H9 (cell line): ENCODE data around the gene COMT. TPM values are rescaled to one million over a fixed set of nuclear protein-coding genes. Genes with fewer than 3 reads are reported as not detected.

ENCODE experiments used
- DNase-seq: peaks from one replicate; pipeline ENCODE4 v3.0.0-alpha.2; 2017
- H2AFZ ChIP-seq: one replicate; pipeline ENCODE4 v1.6.1; 2013; ENCODE audit warnings: mild to moderate bottlenecking, low read length, control low read depth, moderate library complexity
- H2AK5ac ChIP-seq: 2 replicates; pipeline ENCODE4 v1.6.1; 2013; ENCODE audit warnings: low read length, control low read depth, mixed read lengths; ENCODE audit not compliant: insufficient read length
- H2BK120ac ChIP-seq: one replicate; pipeline ENCODE4 v1.6.1; 2013; ENCODE audit warnings: low read depth, mild to moderate bottlenecking, low read length, control low read depth, inconsistent platforms; ENCODE audit not compliant: poor library complexity, severe bottlenecking
- H2BK12ac ChIP-seq: 2 replicates; pipeline ENCODE4 v1.6.1; 2013; ENCODE audit warnings: low read length, control low read depth, mixed read lengths, low read depth; ENCODE audit not compliant: insufficient read length
- H2BK15ac ChIP-seq: 2 replicates; pipeline ENCODE4 v1.6.1; 2013; ENCODE audit warnings: low read depth, low read length, control low read depth
- H2BK20ac ChIP-seq: one replicate; pipeline ENCODE4 v1.6.1; 2013; ENCODE audit warnings: low read depth, mild to moderate bottlenecking, low read length, control low read depth, inconsistent platforms; ENCODE audit not compliant: poor library complexity, severe bottlenecking
- H2BK5ac ChIP-seq: 2 replicates; pipeline ENCODE4 v1.6.1; 2013; ENCODE audit warnings: low read length, control low read depth, mixed read lengths; ENCODE audit not compliant: insufficient read length
- H3K14ac ChIP-seq: 2 replicates; pipeline ENCODE4 v1.6.1; 2013; ENCODE audit warnings: low read length, control low read depth; ENCODE audit not compliant: insufficient read depth
- H3K18ac ChIP-seq: 2 replicates; pipeline ENCODE4 v1.6.1; 2013; ENCODE audit warnings: low read depth, mild to moderate bottlenecking, mixed read lengths, low read length, control low read depth; ENCODE audit not compliant: insufficient read length
- H3K23ac ChIP-seq: 2 replicates; pipeline ENCODE4 v1.6.1; 2013; ENCODE audit warnings: low read length, control low read depth, mixed read lengths, low read depth; ENCODE audit not compliant: insufficient read length
- H3K23me2 ChIP-seq: 2 replicates; pipeline ENCODE4 v1.6.1; 2013; ENCODE audit warnings: low read depth, mild to moderate bottlenecking, mixed read lengths, low read length, control low read depth; ENCODE audit not compliant: insufficient read length, poor library complexity, severe bottlenecking
- H3K27ac ChIP-seq: 2 replicates; pipeline ENCODE4 v1.5.1; 2013; ENCODE audit warnings: low read length, control low read depth, mixed read lengths, low read depth; ENCODE audit not compliant: insufficient read length
- H3K27me3 ChIP-seq: 2 replicates; pipeline ENCODE4 v1.6.1; 2013; ENCODE audit warnings: low read length, control low read depth, inconsistent platforms; ENCODE audit not compliant: insufficient read depth
- H3K4ac ChIP-seq: 2 replicates; pipeline ENCODE4 v1.6.1; 2013; ENCODE audit warnings: low read depth, mild to moderate bottlenecking, control low read depth, inconsistent platforms, low read length, moderate library complexity
- H3K4me1 ChIP-seq: 2 replicates; pipeline ENCODE4 v1.6.1; 2013; ENCODE audit warnings: low read length, control low read depth, inconsistent platforms; ENCODE audit not compliant: insufficient read depth
- H3K4me2 ChIP-seq: 2 replicates; pipeline ENCODE4 v1.6.1; 2013; ENCODE audit warnings: low read length, control low read depth, mixed read lengths; ENCODE audit not compliant: insufficient read length, insufficient read depth
- H3K56ac ChIP-seq: 2 replicates; pipeline ENCODE4 v1.6.1; 2013; ENCODE audit warnings: low read depth, mild to moderate bottlenecking, mixed read lengths, low read length, control low read depth; ENCODE audit not compliant: insufficient read length
- H3K79me1 ChIP-seq: 2 replicates; pipeline ENCODE4 v1.6.1; 2013; ENCODE audit warnings: low read depth, mild to moderate bottlenecking, moderate library complexity, low read length, control low read depth, inconsistent platforms; ENCODE audit not compliant: insufficient read depth, poor library complexity, severe bottlenecking
- H3K79me2 ChIP-seq: 2 replicates; pipeline ENCODE4 v1.6.1; 2013; ENCODE audit warnings: low read length, control low read depth, inconsistent platforms; ENCODE audit not compliant: insufficient read depth
- H3K9ac ChIP-seq: 2 replicates; pipeline ENCODE4 v1.6.1; 2013; ENCODE audit warnings: low read length, control low read depth, mixed read lengths; ENCODE audit not compliant: insufficient read length; ENCODE audit errors: extremely low read depth
- H3K9me3 ChIP-seq: one replicate; pipeline ENCODE4 v1.6.1; 2013; ENCODE audit warnings: low read depth, low read length, inconsistent platforms; ENCODE audit not compliant: control insufficient read depth
- H3T11ph ChIP-seq: one replicate; pipeline ENCODE4 v1.6.1; 2013; ENCODE audit warnings: mild to moderate bottlenecking, low read length, control low read depth, inconsistent platforms
- H4K20me1 ChIP-seq: one replicate; pipeline ENCODE4 v1.6.1; 2013; ENCODE audit not compliant: control insufficient read depth, insufficient read length, insufficient read depth
- H4K5ac ChIP-seq: 2 replicates; pipeline ENCODE4 v1.6.1; 2013; ENCODE audit warnings: low read depth, mild to moderate bottlenecking, mixed read lengths, low read length, control low read depth; ENCODE audit not compliant: insufficient read length
- H4K8ac ChIP-seq: replicated peaks from 2 replicates; pipeline ENCODE4 v1.6.1; 2013; ENCODE audit warnings: low read length, control low read depth, mixed read lengths, low read depth; ENCODE audit not compliant: insufficient read length
- H4K91ac ChIP-seq: 2 replicates; pipeline ENCODE4 v1.6.1; 2013; ENCODE audit warnings: low read depth, mild to moderate bottlenecking, moderate library complexity, mixed read lengths, low read length, control low read depth; ENCODE audit not compliant: insufficient read length
- H3K27ac Mint-ChIP-seq, 3 experiments: 2 replicates in 2 of 3; 3 replicates in 1 of 3; pipeline ENCODE4 v1.8.0; 2020 to 2021; ENCODE audit warnings: mixed read lengths in 3 of 3, mild to moderate bottlenecking in 1 of 3, moderate library complexity in 1 of 3
- H3K27me3 Mint-ChIP-seq: 2 replicates; pipeline ENCODE4 v1.8.0; 2021; ENCODE audit warnings: low read depth, mild to moderate bottlenecking, moderate library complexity, mixed read lengths
- H3K36me3 Mint-ChIP-seq, 3 experiments: 2 replicates in 2 of 3; 3 replicates in 1 of 3; pipeline ENCODE4 v1.8.0; 2020 to 2021; ENCODE audit warnings: low read depth in 3 of 3, mixed read lengths in 3 of 3; ENCODE audit not compliant: insufficient read depth in 1 of 3
- H3K4me1 Mint-ChIP-seq, 2 experiments: 2 replicates each; pipeline ENCODE4 v1.8.0; 2020; ENCODE audit warnings: mixed read lengths in 2 of 2
- H3K4me3 Mint-ChIP-seq, 2 experiments: 2 replicates in 1 of 2; 3 replicates in 1 of 2; pipeline ENCODE4 v1.8.0; 2020 to 2021; ENCODE audit warnings: mild to moderate bottlenecking in 2 of 2, mixed read lengths in 2 of 2, moderate library complexity in 1 of 2
- H3K9me3 Mint-ChIP-seq, 2 experiments: 2 replicates in 1 of 2; 3 replicates in 1 of 2; pipeline ENCODE4 v1.8.0; 2020; ENCODE audit warnings: mild to moderate bottlenecking in 2 of 2, mixed read lengths in 2 of 2, moderate library complexity in 1 of 2
- CTCF ChIP-seq: fragments of 200-600 bp; sonication (generic); conservative IDR thresholded peaks from 3 replicates; pipeline ENCODE4 v1.8.0; 2021; ENCODE audit warnings: antibody characterized with exemption, mild to moderate bottlenecking
- WGBS: extraction: QIAGEN DNeasy Blood & Tissue Kit; methylation state at CpG from one replicate; pipeline ENCODE4 v1.1.7; 2013; ENCODE audit warnings: missing lambda C conversion rate, low lambda C conversion rate, mixed read lengths; ENCODE audit not compliant: insufficient read length; ENCODE audit errors: extremely low coverage; 5-methylcytosine and 5-hydroxymethylcytosine counted together
- long read RNA-seq: library from polyadenylated mRNA; unstranded; transcript quantifications from one replicate; pipeline ENCODE4 v2.0.0, GENCODE V29; 2020
- total RNA-seq: library from RNA; stranded (reverse); gene quantifications from 2 replicates; pipeline ENCODE4 v1.2.1, GENCODE V29; 2021

COMT gene
- total RNA-seq, result 42.2 and 43.3 TPM in 2 replicates
- long read RNA-seq, transcript COMT-202 (6 exons, 2,437 nt), result major isoform, 192 of 225 reads
- long read RNA-seq, transcript COMT-209 (4 exons, 1,035 nt), result minor isoform, 11 of 225 reads
- long read RNA-seq, partial matches to known transcripts, result 9 of 225 reads
- long read RNA-seq, other reads (novel, unspliced or antisense), result 10 of 225 reads

DNA sequence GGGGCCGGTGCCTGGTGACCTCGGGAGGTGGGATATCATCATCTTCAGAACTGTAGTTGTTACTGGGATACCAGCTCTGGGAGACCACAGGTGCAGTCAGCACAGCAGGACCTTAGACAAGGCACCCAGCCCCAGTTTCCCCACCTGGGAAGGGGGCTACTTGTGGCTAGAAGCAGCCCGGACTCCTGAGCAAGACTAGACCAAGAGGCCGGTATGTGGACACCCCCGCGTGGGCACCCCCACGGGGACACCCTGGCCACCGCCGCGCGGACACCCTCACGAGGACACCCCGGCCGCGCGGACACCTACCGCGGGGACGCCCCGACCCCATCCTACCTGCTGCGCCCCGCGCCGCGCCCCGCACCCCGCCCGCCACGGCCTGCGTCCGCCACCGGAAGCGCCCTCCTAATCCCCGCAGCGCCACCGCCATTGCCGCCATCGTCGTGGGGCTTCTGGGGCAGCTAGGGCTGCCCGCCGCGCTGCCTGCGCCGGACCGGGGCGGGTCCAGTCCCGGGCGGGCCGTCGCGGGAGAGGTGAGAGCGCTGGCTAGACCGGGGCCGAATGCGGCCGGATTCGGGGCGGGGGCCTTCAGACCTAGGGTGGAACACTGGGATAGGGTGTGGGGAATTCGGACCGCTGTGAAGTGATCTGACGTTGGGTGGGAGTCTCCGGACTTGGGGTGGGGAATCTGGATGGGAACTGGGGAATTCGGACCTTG is at the start of gene COMT, which contains the start of gene TXNRD2:
COMT (plus strand) TSS at position 408 of the 718 bp plus-strand sequence. CDS start 20,755 bp downstream, outside the sequence.
TXNRD2 (minus strand) TSS at position 454 of the 718 bp plus-strand sequence; CDS start at position 439, 15 bp downstream.
- Histone ChIP-seq H2BK20ac (no peak within 1 kb of the TSS), H2BK12ac (no peak within 1 kb of the TSS), H2BK15ac (no peak within 1 kb of the TSS), H3K23me2 (no peaks in the 10 kb centered on the region), H3K9ac (no peak within 1 kb of the TSS), H3K23ac (no peak within 1 kb of the TSS), H2AFZ (no peak within 1 kb of the TSS), H4K20me1 (no peaks in the 10 kb centered on the region), H4K91ac (no peak within 1 kb of the TSS), H3K79me1 (no peaks in the 10 kb centered on the region), H4K8ac (no peak within 1 kb of the TSS), H2AK5ac (no peak within 1 kb of the TSS), H3K18ac (peak within 1 kb of the TSS; percentile 72), H3K56ac (no peak within 1 kb of the TSS), H2BK120ac (no peak within 1 kb of the TSS), H3K27ac (no peak within 1 kb of the TSS), H3K4me2 (peak within 1 kb of the TSS; percentile 8), H3K27me3 (no peaks in the 10 kb centered on the region), H4K5ac (no peak within 1 kb of the TSS), H3T11ph (no peak within 1 kb of the TSS), H3K14ac (peak within 1 kb of the TSS; percentile 74), H3K4me1 (peaks cover 2% of the 10 kb centered on the region; the same call in 1 of the 2 replicates), H3K79me2 (no peaks in the 10 kb centered on the region), H3K9me3 (no peaks in the 10 kb centered on the region), H2BK5ac (no peak within 1 kb of the TSS), H3K4ac (no peak within 1 kb of the TSS)
- peak within 1 kb of the TSS; percentile 72 to 97 (median 88); a peak in 6 of 7 replicates for H3K27ac Mint-ChIP-seq
- peak within 1 kb of the TSS; percentile 77 to 88 for H3K4me3 Mint-ChIP-seq
- no peaks in the 10 kb centered on the region; the same call in none of the 2 replicates for H3K27me3 Mint-ChIP-seq
- peaks cover 3 to 13% (median 11%) of the 10 kb centered on the region in 3 experiments for H3K36me3 Mint-ChIP-seq
- peaks cover 2 to 5% of the 10 kb centered on the region in 2 experiments; a peak in 4 of 5 replicates for H3K9me3 Mint-ChIP-seq
- TF ChIP-seq CTCF, result no peak
- peaks cover 26% of the 10 kb centered on the region in 2 experiments for H3K4me1 Mint-ChIP-seq
- no peak for DNase-seq
- WGBS, result no CpG with 5 or more reads among the region's 63 CpGs
